GM21360 (cell line): ENCODE data around the gene PXDC1.
"Not testable (repeated sequence)": the region's sequence is repeated elsewhere in the genome, so short reads cannot be mapped to it uniquely, and the experiment has no call there.

Source experiments
- ATAC-seq: cut with Tn5 transposase; IDR thresholded peaks from one replicate; pipeline ENCODE4 v1.9.1; 2021; ENCODE audit warnings: mild to moderate bottlenecking, moderate library complexity; ENCODE audit not compliant: unreplicated experiment

Gene PXDC1

GRCh38 chr6:3784423-3784822 lies 32.9 kb upstream of the PXDC1 start:
- ATAC-seq: no peak

DNA sequence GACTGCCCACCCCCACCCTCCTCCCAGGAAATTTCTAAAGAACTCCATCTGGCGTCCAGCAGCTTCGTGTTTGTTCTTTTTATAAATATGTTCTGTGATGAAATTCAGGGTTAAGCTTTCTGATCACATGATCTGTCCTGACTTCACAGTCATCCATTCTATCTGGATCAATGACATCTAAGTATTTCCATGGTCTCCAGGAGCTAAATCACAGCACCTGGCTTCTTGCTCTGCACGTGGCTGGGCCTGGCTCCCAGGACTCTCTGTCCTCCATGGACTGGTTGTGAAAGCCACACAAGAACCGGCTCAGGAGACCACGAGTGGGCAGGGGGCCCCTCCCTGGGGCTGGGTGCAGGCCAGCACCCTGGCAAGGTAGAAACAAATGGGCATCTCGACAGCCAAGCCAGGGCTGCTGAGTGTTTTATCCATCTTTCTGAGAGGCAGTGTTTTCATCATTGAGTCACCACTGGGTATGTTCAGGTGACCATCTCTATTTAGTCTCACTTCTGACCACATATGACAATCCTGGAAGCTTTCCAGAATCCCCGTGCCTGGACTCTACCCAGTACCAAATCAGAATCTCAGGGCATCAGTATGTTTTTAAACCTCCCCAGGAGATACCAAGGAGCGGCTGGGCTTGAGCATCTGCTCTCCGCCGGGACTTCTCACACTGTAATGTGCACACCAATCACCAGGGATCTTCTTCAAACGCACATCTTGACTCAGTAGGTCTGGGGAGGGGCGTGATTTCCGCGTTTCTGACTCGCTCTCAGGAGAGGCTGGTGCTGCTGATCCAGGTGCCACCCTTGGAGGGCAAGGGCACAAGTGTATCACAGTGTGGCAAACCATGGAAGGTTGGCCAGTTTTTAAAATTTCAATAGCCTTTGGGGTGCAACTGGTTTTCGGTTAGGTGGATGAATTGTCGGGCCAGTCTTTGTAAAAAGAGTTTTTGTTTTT lies 31.6 kb upstream of the PXDC1 start:
- ATAC-seq: no peak

DNA sequence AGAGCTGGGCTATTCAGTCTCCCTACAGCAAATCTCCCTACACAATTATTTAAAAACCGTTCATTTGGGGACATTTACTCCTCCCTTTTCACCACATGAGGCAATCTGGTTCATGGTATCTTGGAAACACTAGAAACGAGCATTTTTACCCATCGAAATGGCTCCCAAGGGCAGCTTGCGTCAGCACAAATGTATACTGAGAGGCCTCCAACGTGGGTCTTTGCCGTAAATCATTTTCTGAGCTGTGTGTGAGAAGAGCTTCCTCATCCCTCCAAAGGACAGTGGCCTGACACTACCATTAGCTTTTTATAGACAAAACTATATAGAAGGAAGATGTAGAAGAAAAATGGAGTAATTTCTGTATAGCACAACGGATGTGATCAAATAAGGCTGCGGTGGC lies 30.0 kb upstream of the PXDC1 start:
- no peak for ATAC-seq

DNA sequence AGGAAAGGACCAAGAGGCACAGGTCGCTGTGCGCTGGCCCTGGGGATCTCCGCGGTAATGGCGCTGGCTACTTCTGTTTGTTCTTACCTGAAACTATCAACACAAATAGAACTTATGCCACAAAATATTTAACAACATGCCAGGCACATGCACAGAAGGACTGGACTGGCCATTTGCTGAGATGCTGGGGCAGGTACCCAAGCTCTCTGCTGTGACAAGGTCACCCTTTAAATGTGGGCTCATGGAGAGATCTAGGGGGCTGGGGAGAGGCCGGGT lies 28.0 kb upstream of the PXDC1 start:
- no peak for ATAC-seq

DNA sequence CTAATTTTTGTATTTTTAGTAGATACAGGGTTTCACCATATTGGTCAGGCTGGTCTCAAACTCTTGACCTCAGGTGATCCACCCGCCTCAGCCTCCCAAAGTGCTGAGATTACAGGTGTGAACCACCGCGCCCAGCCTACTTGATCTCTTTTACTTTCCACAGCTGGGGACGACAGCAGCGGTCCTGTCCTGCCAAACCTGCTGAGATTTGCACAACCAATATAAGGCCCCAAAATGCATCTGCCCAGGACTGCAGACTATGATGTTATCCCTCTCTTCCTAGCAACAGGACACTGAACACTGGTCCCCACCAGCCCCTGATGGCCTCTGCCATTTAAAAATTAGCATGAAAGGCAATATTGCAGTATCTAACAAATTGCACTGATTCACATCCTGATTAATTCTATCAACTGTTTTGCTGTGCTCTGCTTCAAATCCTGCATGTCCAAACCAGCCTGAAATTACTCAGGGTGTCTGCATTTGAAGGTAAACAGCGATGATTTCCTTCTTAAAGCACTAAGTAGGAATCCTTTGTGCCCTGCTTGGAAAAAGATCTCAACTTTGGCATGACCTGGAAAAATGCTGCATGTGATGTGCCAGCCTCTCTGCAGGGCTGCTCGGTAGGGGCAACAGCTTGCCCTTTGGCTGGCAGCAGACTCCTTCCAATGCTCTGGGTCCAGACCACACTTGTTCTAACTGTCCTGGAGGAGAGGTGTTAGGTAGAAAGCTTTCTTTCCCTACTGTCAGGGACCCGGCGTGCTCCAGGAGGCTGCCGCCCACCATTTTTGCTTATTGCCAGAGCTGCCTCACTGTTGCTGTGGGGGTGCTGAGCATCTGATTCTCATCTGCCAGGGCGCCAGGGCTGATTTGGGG lies 27.4 kb upstream of the PXDC1 start:
- no peak for ATAC-seq

DNA sequence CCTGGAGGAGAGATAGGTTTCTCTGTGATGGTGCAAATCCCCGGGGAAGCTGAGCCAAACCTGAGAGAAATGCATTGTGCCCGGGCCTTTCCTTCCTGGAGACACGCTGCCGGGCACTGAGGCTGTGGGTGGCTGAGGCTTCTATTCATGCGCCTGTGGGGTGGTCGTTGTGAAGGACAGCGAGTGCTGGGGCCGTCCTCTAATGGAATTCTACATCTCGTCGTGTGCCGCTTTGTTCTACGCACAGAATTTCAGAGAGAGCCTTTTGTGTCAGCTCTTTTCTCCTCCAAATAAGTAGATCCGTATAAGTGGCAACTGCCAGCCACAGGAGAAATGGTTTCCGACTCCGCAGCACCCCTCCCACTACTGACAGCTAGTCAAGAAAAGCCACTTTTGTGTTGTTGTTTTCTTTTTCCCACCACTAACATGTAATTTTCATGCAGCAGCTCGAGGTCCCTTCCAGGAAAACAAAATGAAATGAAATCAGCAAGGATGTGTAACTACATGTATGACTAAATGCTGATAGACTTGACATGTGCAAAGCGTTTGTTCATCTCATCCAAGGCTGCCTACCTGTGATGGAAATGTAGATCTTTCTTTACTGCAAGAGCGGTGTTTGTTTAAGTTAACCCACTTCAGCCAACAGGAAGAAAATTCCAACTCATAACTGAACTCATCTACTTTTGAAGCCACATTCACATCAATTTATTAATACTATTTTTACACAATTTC lies 26.4 kb upstream of the PXDC1 start:
- ATAC-seq: no peak

- ATAC-seq: no peak
These were observed 25.5 kb upstream of the PXDC1 start for GRCh38 chr6:3776881-3777507.

GRCh38 chr6:3775847-3776246 lies 24.3 kb upstream of the PXDC1 start:
- no peak for ATAC-seq

GRCh38 chr6:3775386-3775785 lies 23.9 kb upstream of the PXDC1 start:
- ATAC-seq: no peak

DNA sequence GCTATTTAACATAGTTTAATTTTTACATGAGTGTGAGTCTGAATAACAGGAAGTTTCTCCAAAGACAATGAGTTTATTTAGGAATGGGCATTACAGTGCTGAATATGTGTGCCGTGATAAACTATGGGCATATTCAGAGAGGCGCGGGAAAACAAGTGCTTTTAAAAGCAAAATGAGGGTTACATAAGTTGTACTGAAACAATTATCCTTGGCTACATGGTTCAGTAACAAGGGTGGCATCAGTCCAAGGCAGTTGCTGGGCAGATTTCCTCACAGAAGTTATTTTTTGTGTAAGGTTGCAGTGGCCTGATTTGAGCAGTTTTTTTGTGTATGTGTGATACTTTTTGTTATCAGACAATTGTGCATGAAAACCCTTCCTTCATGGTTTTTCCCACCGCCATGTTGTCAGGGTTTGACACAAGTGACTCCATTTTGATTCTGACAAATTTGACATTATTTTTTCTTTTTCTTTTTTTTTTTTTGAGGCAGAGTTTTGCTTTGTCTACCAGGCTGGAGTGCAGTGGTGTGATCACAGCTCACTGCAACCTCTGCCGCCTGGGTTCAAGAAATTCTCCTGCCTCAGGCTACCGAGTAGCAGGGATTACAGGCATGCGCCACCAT lies 22.3 kb upstream of the PXDC1 start:
- ATAC-seq: no peak

GRCh38 chr6:3772127-3772999 lies 20.9 kb upstream of the PXDC1 start:
- not testable (repeated sequence) for ATAC-seq

DNA sequence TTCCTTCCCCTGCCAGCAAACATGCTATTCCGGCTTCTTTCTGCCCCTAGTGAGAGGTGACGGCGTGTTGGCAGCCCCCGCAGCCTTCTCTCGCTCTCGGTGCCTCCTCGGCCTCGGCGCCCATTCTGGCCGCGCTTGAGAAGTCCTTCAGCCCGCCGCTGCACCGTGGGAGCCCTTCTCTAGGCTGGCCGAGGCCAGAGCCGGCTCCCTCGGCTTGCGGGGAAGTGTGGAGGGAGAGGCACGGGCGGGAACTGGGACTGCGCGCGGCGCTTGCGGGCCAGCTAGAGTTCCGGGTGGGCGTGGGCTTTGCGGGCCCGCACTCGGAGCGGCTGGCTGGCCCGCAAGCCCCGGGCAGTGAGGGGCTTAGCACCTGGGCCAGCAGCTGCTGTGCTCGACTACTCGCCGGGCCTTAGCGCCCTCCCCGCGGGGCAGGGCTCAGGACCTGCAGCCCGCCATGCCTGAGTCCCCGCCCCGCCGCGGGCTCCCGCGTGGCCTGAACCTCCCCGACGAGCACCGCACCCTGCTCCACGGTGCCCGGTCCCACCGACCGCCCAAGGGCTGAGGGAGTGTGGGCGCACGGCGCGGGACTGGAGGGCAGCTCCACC lies 20.0 kb upstream of the PXDC1 start:
- no peak for ATAC-seq

DNA sequence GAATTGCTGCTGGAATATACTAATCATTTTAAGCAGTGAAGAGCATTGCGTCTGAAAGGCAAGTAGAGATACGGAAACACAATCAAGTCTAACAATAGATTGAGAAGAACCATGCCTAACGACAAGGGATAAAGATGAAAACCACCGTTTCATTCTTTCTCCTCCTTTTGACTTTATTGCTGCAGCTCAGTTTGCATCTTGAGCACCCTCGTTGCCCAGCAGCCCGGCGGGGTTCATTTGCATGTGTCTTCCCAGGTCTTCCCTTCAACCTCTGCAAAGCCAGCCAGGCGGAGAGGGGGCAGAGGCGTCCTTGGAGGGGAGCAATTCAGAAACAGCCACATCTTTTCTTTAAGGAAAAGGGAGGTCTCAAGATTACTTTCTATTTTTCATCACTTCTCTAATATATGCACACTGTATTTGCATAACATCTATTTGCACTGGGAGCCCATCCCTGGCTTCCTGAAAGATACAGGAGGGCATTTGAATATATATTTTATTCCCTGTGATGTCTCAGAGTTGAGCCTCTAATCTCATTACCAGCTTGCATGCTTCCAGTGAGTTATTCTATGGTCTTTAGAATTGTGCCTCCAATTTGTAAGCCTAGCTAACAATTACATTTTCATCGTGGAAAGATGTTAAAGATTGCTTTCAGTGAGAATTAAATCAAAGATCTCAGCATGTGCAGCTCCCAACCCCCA lies 18.7 kb upstream of the PXDC1 start:
- no peak for ATAC-seq

DNA sequence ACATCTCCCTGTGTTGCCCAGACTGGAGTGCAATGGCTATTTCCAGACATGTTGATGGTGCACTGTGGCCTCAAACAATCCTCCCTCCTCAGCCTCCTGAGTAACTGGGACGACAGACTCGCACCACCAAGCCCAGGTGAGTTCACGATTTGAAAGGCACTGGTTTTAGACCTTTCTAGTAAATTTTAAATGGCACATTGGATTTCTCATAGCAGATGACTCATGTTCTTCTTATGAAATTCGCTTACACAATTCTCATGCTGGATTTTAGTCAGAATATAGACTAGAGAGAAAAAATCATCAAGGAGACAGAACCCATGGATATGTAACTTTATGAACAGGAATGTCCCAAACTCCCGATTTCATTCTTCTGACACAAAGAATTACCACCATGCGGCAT lies 18.1 kb upstream of the PXDC1 start:
- ATAC-seq: no peak

GRCh38 chr6:3768502-3768901 lies 17.0 kb upstream of the PXDC1 start:
- no peak for ATAC-seq

DNA sequence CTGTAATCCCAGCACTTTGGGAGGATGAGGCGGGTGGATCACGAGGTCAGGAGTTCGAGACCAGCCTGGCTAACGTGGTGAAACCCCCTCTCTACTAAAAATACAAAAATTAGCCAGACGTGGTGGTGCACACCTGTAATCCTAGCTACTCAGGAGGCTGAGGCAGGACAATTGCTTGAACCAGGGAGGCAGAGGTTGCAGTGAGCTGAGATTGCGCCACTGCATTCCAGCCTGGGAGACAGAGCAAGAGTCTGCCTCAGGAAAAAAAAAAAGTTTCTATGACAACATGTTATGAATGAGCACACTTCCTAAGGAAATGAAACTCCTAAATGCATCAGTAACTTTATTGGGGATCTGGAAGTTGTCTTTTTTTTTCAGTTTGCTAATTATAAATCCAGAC lies 16.0 kb upstream of the PXDC1 start:
- not testable (repeated sequence) for ATAC-seq

GRCh38 chr6:3766214-3766613 lies 14.7 kb upstream of the PXDC1 start:
- ATAC-seq: no peak

DNA sequence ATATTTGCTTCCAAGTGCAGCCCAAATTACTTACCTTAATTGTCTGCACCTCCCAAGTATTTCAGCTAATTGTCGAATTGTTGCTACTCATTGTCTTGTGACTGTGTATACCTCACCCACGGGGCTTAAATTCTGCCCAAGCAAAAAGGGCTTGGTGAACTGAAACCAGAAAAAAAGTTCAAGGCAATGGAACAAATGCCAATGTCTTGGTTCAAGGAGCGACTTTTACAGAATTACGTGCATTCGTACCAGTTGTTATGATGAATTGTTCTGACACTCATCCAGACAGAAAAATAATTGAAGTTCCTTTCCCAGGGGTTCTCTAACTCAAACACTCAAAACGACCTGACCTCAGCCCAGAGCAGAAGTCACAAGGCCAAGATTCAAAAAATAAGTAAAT lies 13.9 kb upstream of the PXDC1 start:
- no peak for ATAC-seq
